GM12865 (cell line): ENCODE measurements around the gene TIMM13.
"Not testable (repeated sequence)": the region's sequence is repeated elsewhere in the genome, so short reads cannot be mapped to it uniquely, and the experiment has no call there.

ENCODE experiments used
- DNase-seq: peaks from one replicate; pipeline ENCODE4 v3.0.0; 2010; ENCODE audit warnings: low read depth
- H3K4me3 ChIP-seq: 2 replicates; pipeline ENCODE4 v1.5.1; 2011; ENCODE audit warnings: mild to moderate bottlenecking, low read depth, low read length, control low read depth
- CTCF ChIP-seq: IDR thresholded peaks from 2 replicates; pipeline ENCODE4 v1.5.1; 2011; ENCODE audit warnings: low read length, control low read depth, low read depth, inconsistent platforms; ENCODE audit not compliant: insufficient read depth; ENCODE audit errors: missing control alignments

TIMM13 gene

GRCh38 chr19:2394054-2394441 is 33.3 kb downstream of the TIMM13 start:
- no peak for DNase-seq
- H3K4me3 ChIP-seq: peak overlapping the region; percentile 52
- no peak for TF ChIP-seq CTCF

DNA sequence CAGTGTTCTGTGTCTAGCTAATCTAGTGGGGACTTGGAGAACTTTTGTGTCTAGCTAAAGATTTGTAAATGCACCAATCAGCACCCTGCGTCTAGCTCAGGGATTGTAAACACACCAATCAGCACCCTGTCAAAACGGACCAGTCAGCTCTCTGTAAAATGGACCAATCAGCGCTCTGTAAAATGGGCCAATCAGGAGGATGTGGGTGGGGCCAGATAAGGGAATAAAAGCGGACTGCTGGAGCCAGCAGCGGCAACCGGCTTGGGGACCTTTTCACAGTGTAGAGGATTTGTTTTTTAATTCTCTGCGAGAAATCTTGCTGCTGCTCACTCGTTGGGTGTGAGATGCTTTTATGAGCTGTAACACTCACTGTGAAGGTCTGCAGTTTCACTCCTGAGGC is 34.5 kb downstream of the TIMM13 start:
- DNase-seq, H3K4me3 ChIP-seq: not testable (repeated sequence)

- DNase-seq: no peak
- no peak overlapping the region for H3K4me3 ChIP-seq
- no peak for TF ChIP-seq CTCF
These were observed 35.0 kb downstream of the TIMM13 start for GRCh38 chr19:2392366-2392765.

- H3K4me3 ChIP-seq: no peak overlapping the region
- TF ChIP-seq CTCF: peak; percentile 78
- DNase-seq: peak; percentile 83
These were observed 36.2 kb downstream of the TIMM13 start for GRCh38 chr19:2391118-2391725.

DNA sequence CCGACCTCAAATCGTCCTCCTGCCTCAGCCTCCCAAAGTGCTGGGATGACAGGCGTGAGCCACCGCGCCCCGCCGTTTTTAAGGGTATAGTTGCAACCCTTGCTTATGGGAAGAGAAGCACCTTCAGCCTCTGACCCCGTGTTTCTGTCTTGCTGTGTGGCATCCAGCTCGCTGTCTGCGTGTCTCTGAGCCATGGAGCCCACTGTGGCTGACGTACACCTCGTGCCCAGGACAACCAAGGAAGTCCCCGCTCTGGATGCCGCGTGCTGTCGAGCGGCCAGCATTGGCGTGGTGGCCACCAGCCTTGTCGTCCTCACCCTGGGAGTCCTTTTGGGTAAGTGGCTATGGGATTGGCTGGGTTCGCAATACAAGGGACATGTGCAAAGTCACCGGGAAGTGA is 37.8 kb downstream of the TIMM13 start:
- no peak for DNase-seq
- H3K4me3 ChIP-seq: no peak overlapping the region
- no peak for TF ChIP-seq CTCF

DNA sequence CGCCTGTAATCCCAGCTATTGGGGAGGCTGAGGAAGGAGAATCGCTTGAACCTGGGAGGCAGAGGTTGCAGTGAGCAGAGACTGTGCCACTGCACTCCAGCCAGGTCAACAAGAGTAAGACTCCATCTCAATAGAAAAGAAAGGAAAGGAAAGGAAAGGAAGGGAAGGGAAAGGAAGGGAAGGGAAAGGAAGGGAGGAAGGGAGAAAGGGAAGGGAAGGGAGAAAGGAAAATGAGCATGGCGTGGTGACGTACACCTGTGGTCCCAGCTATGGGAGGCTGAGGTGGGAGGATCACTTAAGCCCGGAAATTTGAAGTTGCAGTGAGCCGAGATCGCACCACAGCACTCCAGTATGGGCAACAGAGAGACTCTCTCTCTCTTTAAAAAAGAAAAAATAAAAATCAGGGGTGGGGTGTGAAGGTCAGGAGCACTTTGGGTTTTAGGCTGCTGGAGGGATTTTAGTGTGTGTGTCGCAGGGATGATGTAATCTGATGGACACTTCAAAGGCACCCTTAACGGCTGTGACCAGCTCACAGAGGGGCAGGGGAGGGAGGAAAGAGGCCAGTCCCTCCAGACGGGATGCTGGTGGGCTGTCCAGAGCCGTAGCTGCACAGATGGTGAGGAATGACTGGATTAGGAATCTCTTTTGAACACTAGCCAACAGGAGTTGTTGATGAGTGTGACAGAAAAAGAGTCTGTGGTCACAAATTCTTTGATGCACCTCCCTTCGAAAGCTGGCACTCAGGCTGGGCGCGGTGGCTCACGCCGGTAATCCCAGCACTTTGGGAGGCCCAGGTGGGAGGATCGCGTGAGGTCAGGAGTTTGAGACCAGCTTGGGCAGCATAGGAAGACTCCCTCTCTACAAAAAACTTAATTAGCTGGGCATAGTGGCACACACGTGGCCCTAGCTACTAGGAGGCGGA is 39.8 kb downstream of the TIMM13 start:
- no peak for DNase-seq
- no peak overlapping the region for H3K4me3 ChIP-seq
- TF ChIP-seq CTCF: no peak

DNA sequence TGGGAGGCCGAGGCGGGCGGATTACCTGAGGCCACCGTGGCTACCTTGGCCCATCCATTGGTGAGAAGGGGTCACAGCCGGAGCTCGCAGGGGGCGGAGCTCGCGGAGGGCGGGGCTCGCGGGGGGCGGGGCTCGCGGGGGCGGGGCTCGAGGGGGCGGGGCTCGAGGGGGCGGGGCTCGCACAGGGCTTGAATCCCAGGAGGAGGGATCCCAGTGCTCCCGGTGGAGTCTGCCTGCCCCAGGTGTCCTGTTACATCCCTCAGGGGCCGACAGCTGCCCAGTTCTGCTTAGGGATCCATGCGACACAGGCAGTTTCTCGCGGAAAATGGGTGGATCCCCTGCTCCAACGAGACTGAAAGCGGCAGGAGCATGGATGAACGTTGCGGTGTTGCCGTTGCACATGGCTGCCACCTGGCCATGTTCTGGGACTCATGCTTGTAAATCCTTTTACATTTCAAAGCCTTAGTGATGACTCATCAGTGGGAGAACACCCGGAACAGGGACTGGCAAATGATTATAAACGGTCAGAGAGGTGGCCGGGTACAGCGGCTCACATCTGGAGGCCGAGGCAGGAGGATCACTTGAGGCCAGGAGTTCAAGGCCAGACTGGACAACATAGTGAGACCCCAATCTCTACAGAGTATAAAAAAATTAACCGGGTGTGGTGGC is 42.2 kb downstream of the TIMM13 start:
- no peak for TF ChIP-seq CTCF
- no peak overlapping the region for H3K4me3 ChIP-seq

More for the DNA sequence above, 42.2 kb downstream of the TIMM13 start:
- no peak for DNase-seq
